SK-N-SH treated with all-trans-retinoic acid at 6 μM for 48 hours (cell line): Measurements from ENCODE around the gene KLHL6.

ENCODE experiments used
- ARNTL ChIP-seq: fragments of 450-650 bp; formaldehyde crosslinking; IDR thresholded peaks from 2 replicates; pipeline ENCODE4 v1.5.0; 2020; ENCODE audit warnings: low read depth, mild to moderate bottlenecking, moderate library complexity, borderline replicate concordance
- BACH2 ChIP-seq: fragments of 250-450 bp; sonication (Bioruptor Pico); IDR thresholded peaks from 2 replicates; pipeline ENCODE4 v1.9.0; 2021; ENCODE audit warnings: mild to moderate bottlenecking, borderline replicate concordance
- CREB5 ChIP-seq: fragments of 250-450 bp; sonication (Bioruptor Pico); IDR thresholded peaks from 2 replicates; pipeline ENCODE4 v1.5.1; 2020; ENCODE audit warnings: low read depth, mild to moderate bottlenecking, moderate library complexity
- CSRNP3 ChIP-seq: fragments of 250-450 bp; sonication (Bioruptor Pico); IDR thresholded peaks from 2 replicates; pipeline ENCODE4 v1.5.1; 2021; ENCODE audit warnings: mild to moderate bottlenecking, moderate library complexity
- GLIS3 ChIP-seq: fragments of 250-450 bp; sonication (Bioruptor Pico); IDR thresholded peaks from 2 replicates; pipeline ENCODE4 v1.5.0; 2020; ENCODE audit warnings: mild to moderate bottlenecking, moderate library complexity
- ISL1 ChIP-seq: fragments of 250-450 bp; sonication (Bioruptor Pico); IDR thresholded peaks from 2 replicates; pipeline ENCODE4 v2.1.2; 2022; ENCODE audit warnings: mild to moderate bottlenecking, moderate library complexity
- PATZ1 ChIP-seq: fragments of 250-450 bp; sonication (Bioruptor Pico); IDR thresholded peaks from 2 replicates; pipeline ENCODE4 v1.8.0; 2020; ENCODE audit warnings: mild to moderate bottlenecking, moderate library complexity, borderline replicate concordance
- POU6F1 ChIP-seq: fragments of 250-450 bp; sonication (Bioruptor Pico); IDR thresholded peaks from 2 replicates; pipeline ENCODE4 v1.8.0; 2021; ENCODE audit warnings: low read depth, mild to moderate bottlenecking, moderate library complexity, borderline replicate concordance
- TOX ChIP-seq: fragments of 250-450 bp; sonication (Bioruptor Pico); IDR thresholded peaks from 2 replicates; pipeline ENCODE4 v1.8.0; 2021; ENCODE audit warnings: mild to moderate bottlenecking, moderate library complexity, borderline replicate concordance
- ZFP30 ChIP-seq: fragments of 450-650 bp; formaldehyde crosslinking; IDR thresholded peaks from 2 replicates; pipeline ENCODE4 v1.5.0; 2022; ENCODE audit warnings: mild to moderate bottlenecking, moderate library complexity
- ZNF565 ChIP-seq: fragments of 450-650 bp; formaldehyde crosslinking; conservative IDR thresholded peaks from 2 replicates; pipeline ENCODE4 v1.5.0; 2020; ENCODE audit warnings: low read depth, mild to moderate bottlenecking, moderate library complexity
- ZNF70 ChIP-seq: fragments of 450-650 bp; formaldehyde crosslinking; IDR thresholded peaks from 2 replicates; pipeline ENCODE4 v1.5.0; 2020; ENCODE audit warnings: mild to moderate bottlenecking, moderate library complexity
- ZNF8 ChIP-seq: fragments of 450-650 bp; formaldehyde crosslinking; IDR thresholded peaks from 2 replicates; pipeline ENCODE4 v1.5.0; 2020; ENCODE audit warnings: mild to moderate bottlenecking, moderate library complexity

DNA sequence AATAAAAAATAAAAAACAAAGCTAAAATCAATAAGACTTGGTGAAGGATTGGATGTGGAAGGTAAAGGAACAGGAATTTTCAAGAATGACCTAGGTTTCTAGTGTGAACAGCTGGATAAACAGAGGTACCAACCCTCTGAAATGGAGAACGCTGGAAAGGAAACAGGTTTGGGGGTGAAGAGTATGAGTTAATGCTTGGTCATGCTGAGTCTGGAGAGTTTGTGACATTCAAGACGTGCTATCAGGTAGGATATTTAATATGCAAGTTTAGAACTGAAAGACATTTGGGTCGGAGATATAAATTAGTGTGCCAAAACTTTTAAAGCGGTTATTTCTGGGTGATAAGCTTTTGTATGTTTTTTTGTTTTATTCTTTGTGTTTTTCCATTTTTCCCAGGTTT is 11.4 kb upstream of the KLHL6 start:
- no peak for TF ChIP-seq ZNF565 (CRISPR knock-in tag)
- TF ChIP-seq ARNTL (CRISPR knock-in tag) = no peak
- TF ChIP-seq CSRNP3 (CRISPR knock-in tag) = no peak
- no peak for TF ChIP-seq POU6F1 (CRISPR knock-in tag)
- no peak for TF ChIP-seq ZNF8
- TF ChIP-seq ZFP30 (CRISPR knock-in tag) = no peak
- no peak for TF ChIP-seq PATZ1 (CRISPR knock-in tag)
- no peak for TF ChIP-seq ZNF70 (CRISPR knock-in tag)
- no peak for TF ChIP-seq GLIS3
- no peak for TF ChIP-seq TOX
- TF ChIP-seq ISL1 = no peak
- no peak for TF ChIP-seq BACH2 (CRISPR knock-in tag)
- TF ChIP-seq CREB5 (CRISPR knock-in tag) = no peak
